H1 (cell line): ENCODE data around the gene SLC35F3. TPM values are rescaled to one million over a fixed set of nuclear protein-coding genes. Genes with fewer than 3 reads are reported as not detected.

ENCODE experiments used
- CTCF ChIA-PET: fragments of 300-600 bp; sonication (Branson Sonifier 250); formaldehyde crosslinking; loops from one replicate; lab custom pipeline; 2021; ENCODE audit not compliant: partially characterized antibody; lab: Charles Lee
- POLR2A ChIA-PET: fragments of 300-600 bp; sonication (Branson Sonifier 250); formaldehyde crosslinking; loops from one replicate; lab custom pipeline; 2021; ENCODE audit warnings: inconsistent platforms; ENCODE audit not compliant: partially characterized antibody; lab: Charles Lee
- DNase-seq, 2 experiments: peaks; one replicate each; pipeline versions ENCODE4 v3.0.0 to v3.0.0-alpha.2; 2010 to 2022; ENCODE audit warnings: low spot score in 2 of 2, low read depth in 1 of 2, mixed read lengths in 1 of 2
- FAIRE-seq: peaks from 2 replicates; lab custom pipeline; 2011; peaks lifted over from hg19 to GRCh38; lab: Jason Lieb, UNC
- H2AFZ ChIP-seq: 2 replicates; pipeline ENCODE4 v1.8.1; 2012; ENCODE audit warnings: low read length, inconsistent platforms
- H2AK5ac ChIP-seq: 2 replicates; pipeline ENCODE4 v1.6.1; 2013; ENCODE audit warnings: low read depth, low read length
- H2BK120ac ChIP-seq: replicated peaks from 2 replicates; pipeline ENCODE3; 2013; ENCODE audit warnings: low read depth, low read length, inconsistent platforms
- H2BK12ac ChIP-seq: 2 replicates; pipeline ENCODE4 v1.6.1; 2013; ENCODE audit warnings: low read depth, low read length
- H2BK15ac ChIP-seq: 2 replicates; pipeline ENCODE4 v1.6.1; 2013; ENCODE audit warnings: low read length
- H2BK20ac ChIP-seq: 2 replicates; pipeline ENCODE4 v1.6.1; 2013; ENCODE audit warnings: low read length
- H2BK5ac ChIP-seq: 2 replicates; pipeline ENCODE4 v1.6.1; 2013; ENCODE audit warnings: low read depth, low read length
- H3K14ac ChIP-seq: 2 replicates; pipeline ENCODE4 v1.6.1; 2013; ENCODE audit warnings: inconsistent platforms; ENCODE audit not compliant: insufficient read length
- H3K18ac ChIP-seq: 2 replicates; pipeline ENCODE4 v1.6.1; 2013; ENCODE audit warnings: low read length; ENCODE audit errors: extremely low read depth
- H3K23ac ChIP-seq: 2 replicates; pipeline ENCODE4 v1.6.1; 2013; ENCODE audit warnings: inconsistent platforms; ENCODE audit not compliant: insufficient read length
- H3K23me2 ChIP-seq: 2 replicates; pipeline ENCODE4 v1.6.1; 2013; ENCODE audit warnings: low read depth, low read length
- H3K27ac ChIP-seq: 2 replicates; pipeline ENCODE4 v1.6.1; 2011; ENCODE audit warnings: low read depth, low read length, inconsistent platforms
- H3K27me3 ChIP-seq, 4 experiments: replicated peaks in 1 of 4; 1 replicate in 1 of 4; 2 replicates in 3 of 4; pipeline versions ENCODE4 v1.6.1 to v1.8.1; 2011 to 2013; ENCODE audit warnings: low read length in 3 of 4, mild to moderate bottlenecking in 3 of 4, inconsistent platforms in 2 of 4, mixed read lengths in 2 of 4, moderate library complexity in 1 of 4; ENCODE audit not compliant: control insufficient read depth in 3 of 4, insufficient read depth in 3 of 4; ENCODE audit errors: extremely low read depth in 1 of 4
- H3K36me3 ChIP-seq, 4 experiments: 2 replicates each; pipeline versions ENCODE4 v1.6.1 to v1.8.1; 2011 to 2013; ENCODE audit warnings: mild to moderate bottlenecking in 4 of 4, low read length in 3 of 4, moderate library complexity in 2 of 4, control low read depth in 1 of 4, inconsistent platforms in 1 of 4; ENCODE audit not compliant: insufficient read depth in 4 of 4, control insufficient read depth in 2 of 4
- H3K4ac ChIP-seq: replicated peaks from 2 replicates; pipeline ENCODE3; 2013; ENCODE audit warnings: low read length, low read depth, mixed read lengths, inconsistent platforms; ENCODE audit not compliant: insufficient read length
- H3K4me1 ChIP-seq, 4 experiments: replicated peaks in 1 of 4; 1 replicate in 1 of 4; 2 replicates in 3 of 4; pipeline versions ENCODE4 v1.6.1 to v1.8.1; 2011 to 2013; ENCODE audit warnings: low read length in 3 of 4, inconsistent platforms in 2 of 4, mixed read lengths in 1 of 4; ENCODE audit not compliant: insufficient read depth in 4 of 4, control insufficient read depth in 3 of 4
- H3K4me2 ChIP-seq, 2 experiments: 2 replicates each; pipeline versions ENCODE4 v1.6.1 to v1.8.1; 2011 to 2013; ENCODE audit warnings: low read depth in 2 of 2, low read length in 2 of 2, control low read depth in 1 of 2, inconsistent platforms in 1 of 2, mild to moderate bottlenecking in 1 of 2; ENCODE audit not compliant: insufficient read depth in 1 of 2
- H3K4me3 ChIP-seq, 4 experiments: fragments of 200-600, 300-600 bp in 1 of 4; sonication (generic), shearing (Covaris generic), sonication (Bioruptor Twin) in 1 of 4; 2 replicates each; pipeline versions ENCODE4 v1.5.1 to v1.8.1; 2011 to 2016; ENCODE audit warnings: low read length in 4 of 4, low read depth in 3 of 4, control low read depth in 2 of 4, inconsistent platforms in 2 of 4, mild to moderate bottlenecking in 2 of 4, mixed read lengths in 1 of 4, moderate library complexity in 1 of 4; ENCODE audit not compliant: insufficient read depth in 2 of 4; ENCODE audit errors: extremely low read depth in 1 of 4
- H3K56ac ChIP-seq: replicated peaks from 2 replicates; pipeline ENCODE3; 2013; ENCODE audit warnings: low read depth, mild to moderate bottlenecking, mixed read lengths, low read length, inconsistent platforms; ENCODE audit not compliant: insufficient read length
- H3K79me1 ChIP-seq: 2 replicates; pipeline ENCODE4 v1.6.1; 2013; ENCODE audit warnings: low read depth, low read length, control low read depth
- H3K79me2 ChIP-seq, 2 experiments: 2 replicates each; pipeline versions ENCODE4 v1.6.1 to v1.8.1; 2012 to 2013; ENCODE audit warnings: low read length in 2 of 2, mild to moderate bottlenecking in 2 of 2, inconsistent platforms in 1 of 2; ENCODE audit not compliant: insufficient read depth in 2 of 2, control insufficient read depth in 1 of 2
- H3K9ac ChIP-seq, 4 experiments: replicated peaks in 1 of 4; 1 replicate in 1 of 4; 2 replicates in 3 of 4; pipeline versions ENCODE4 v1.6.1 to v1.8.1; 2011 to 2013; ENCODE audit warnings: low read depth in 3 of 4, low read length in 3 of 4, control low read depth in 2 of 4, mild to moderate bottlenecking in 2 of 4, moderate library complexity in 2 of 4, inconsistent platforms in 1 of 4; ENCODE audit errors: extremely low read depth in 1 of 4
- H3K9me3 ChIP-seq, 2 experiments: 2 replicates each; pipeline versions ENCODE4 v1.6.1 to v1.8.1; 2012 to 2013; ENCODE audit warnings: mild to moderate bottlenecking in 2 of 2, moderate library complexity in 2 of 2, control low read depth in 1 of 2, inconsistent platforms in 1 of 2, low read depth in 1 of 2, low read length in 1 of 2, mixed read lengths in 1 of 2; ENCODE audit not compliant: insufficient read depth in 2 of 2
- H4K20me1 ChIP-seq, 2 experiments: replicated peaks in 1 of 2; 2 replicates each; pipeline versions ENCODE3 to v1.8.1; 2011 to 2013; ENCODE audit warnings: inconsistent platforms in 2 of 2, low read length in 2 of 2, mild to moderate bottlenecking in 1 of 2; ENCODE audit not compliant: insufficient read depth in 2 of 2, control insufficient read depth in 1 of 2
- H4K5ac ChIP-seq: 2 replicates; pipeline ENCODE4 v1.6.1; 2013; ENCODE audit warnings: low read length, low read depth, mixed read lengths, inconsistent platforms; ENCODE audit not compliant: insufficient read length
- H4K8ac ChIP-seq: 2 replicates; pipeline ENCODE4 v1.8.0; 2013; ENCODE audit warnings: mild to moderate bottlenecking, moderate library complexity, low read length, inconsistent platforms; ENCODE audit not compliant: insufficient read depth; ENCODE audit errors: extremely low read depth
- H4K91ac ChIP-seq: replicated peaks from 2 replicates; pipeline ENCODE3; 2013; ENCODE audit warnings: low read length, mixed read lengths, inconsistent platforms; ENCODE audit not compliant: insufficient read length
- ASH2L ChIP-seq: fragments of 200-600, 300-600 bp; sonication (generic); IDR thresholded peaks from one replicate; pipeline ENCODE4 v1.7.1; 2017; ENCODE audit warnings: low read length
- CEBPB ChIP-seq: IDR thresholded peaks from 2 replicates; pipeline ENCODE4 v1.6.1; 2012; ENCODE audit warnings: low read depth, low read length
- CHD1 ChIP-seq: IDR thresholded peaks from 2 replicates; pipeline ENCODE4 v1.6.1; 2012; ENCODE audit warnings: low read depth, low read length, improper control_type of control experiment
- RFX5 ChIP-seq: IDR thresholded peaks from 2 replicates; pipeline ENCODE4 v1.6.1; 2011; ENCODE audit warnings: low read depth, low read length, improper control_type of control experiment, borderline replicate concordance
- SP1 ChIP-seq: IDR thresholded peaks from 2 replicates; pipeline ENCODE4 v1.6.1; 2011; ENCODE audit warnings: low read depth, low read length
- polyA plus RNA-seq, 7 experiments: library from polyadenylated mRNA; depleted of rRNA in 3 of 7; stranded (reverse) in 5 of 7; unstranded in 2 of 7; fragments of >200 nt in 5 of 7; fragments of 200-250 nt in 2 of 7; gene quantifications; 1 replicate in 5 of 7; 2 replicates in 1 of 7; 4 replicates in 1 of 7; pipeline versions ENCODE4 v1.2.1 to v1.2.3, GENCODE V29; 2011 to 2013; ENCODE audit warnings: missing spikeins in 2 of 7, mixed read lengths in 2 of 7
- total RNA-seq: library from RNA; stranded (reverse); fragmentation: NEBNext Ultra II Directional; extraction: Animal tissue kit (Norgen Biotek cat#: 25700); gene quantifications from 2 replicates; pipeline ENCODE4 v1.2.1, GENCODE V29; 2021

Gene SLC35F3
- total and polyA plus RNA-seq, 2 of the 8 experiments (the other 6 are each of a cell fraction or from before 2014, with no cell fraction given), result 0.78 to 1.2 TPM

GRCh38 chr1:234008591-234008990, 104.1 kb downstream of the SLC35F3 start:
- Histone ChIP-seq H4K20me1 (no peaks in the 10 kb centered on the region), H3K4me3 (no peak overlapping the region), H2AK5ac (no peak overlapping the region), H2AFZ (no peak overlapping the region), H3K9ac (no peak overlapping the region), H3K27ac (no peak overlapping the region), H3K27me3 (no peaks in the 10 kb centered on the region; a peak in 1 of 7 replicates), H4K5ac (no peak overlapping the region), H2BK120ac (no peak overlapping the region), H4K91ac (no peak overlapping the region), H3K18ac (no peak overlapping the region), H3K14ac (no peak overlapping the region), H3K79me2 (no peaks in the 10 kb centered on the region), H2BK5ac (no peak overlapping the region), H2BK12ac (no peak overlapping the region), H3K4me1 (peaks cover 0 to 6% (median 4%) of the 10 kb centered on the region in 4 experiments; a peak in 4 of 7 replicates), H3K23me2 (no peaks in the 10 kb centered on the region), H3K56ac (no peak overlapping the region), H3K4me2 (no peak overlapping the region), H3K23ac (no peak overlapping the region), H2BK20ac (no peak overlapping the region), H3K4ac (no peak overlapping the region), H3K9me3 (no peaks in the 10 kb centered on the region), H4K8ac (no peak overlapping the region), H2BK15ac (no peak overlapping the region), H3K79me1 (no peaks in the 10 kb centered on the region), H3K36me3 (no peaks in the 10 kb centered on the region)
- DNase-seq (no peak), FAIRE-seq (no peak)
- POLR2A ChIA-PET, result no interaction called here
- TF ChIP-seq ASH2L, result no peak
- no peak for TF ChIP-seq SP1
- no peak for TF ChIP-seq CHD1
- TF ChIP-seq CEBPB, result no peak
- no peak for TF ChIP-seq RFX5
- CTCF ChIA-PET, result no interaction called here
